ENCODE measurements around the gene PITPNM2. TPM values are rescaled to one million over a fixed set of nuclear protein-coding genes. Genes with fewer than 3 reads are reported as not detected.
"Not testable (repeated sequence)": the region's sequence is repeated elsewhere in the genome, so short reads cannot be mapped to it uniquely, and the experiment has no call there.

PITPNM2 gene
- total RNA-seq, 4 donors from 2014 or later, result 10.4 to 24.4 (median 13.3) TPM

- intact Hi-C loops (cut with DNase I), result no loop called here
- DNase-seq (ENCODE audit: extremely low spot score), result no peak
- 61% methylated on average over 6 of the region's 9 CpGs for WGBS
Measured at GRCh38 chr12:123106640-123107359, 44.1 kb downstream of the PITPNM2 start.

GRCh38 chr12:123105211-123105826 lies 45.6 kb downstream of the PITPNM2 start:
- Histone ChIP-seq H3K4me3 (no peak overlapping the region), H3K36me3 (peaks cover 6 to 34% (median 15%) of the 10 kb centered on the region in 4 donors), H3K9me3 (no peaks in the 10 kb centered on the region), H3K27me3 (no peaks in the 10 kb centered on the region), H3K4me1 (peaks cover 41 to 63% (median 56%) of the 10 kb centered on the region in 4 donors), H3K27ac (replicated peaks in 1 of 4) (peak overlapping the region; percentile 28 to 63 (median 34))
- no peak for DNase-seq (ENCODE audit: extremely low spot score)
- 79% methylated on average over 14 of the region's 14 CpGs for WGBS
- peak; percentile 53 to 62 for TF ChIP-seq POLR2AphosphoS5 (IDR thresholded peaks at IDR 0.05)
- peak; percentile 30 for TF ChIP-seq EP300 (IDR thresholded peaks at IDR 0.05)
- no peak for TF ChIP-seq POLR2A (IDR thresholded peaks at IDR 0.05; ENCODE audit: low read depth)
- no peak for TF ChIP-seq CTCF (IDR thresholded peaks at IDR 0.05)
- intact Hi-C loops (cut with DNase I), result no loop called here

More at GRCh38 chr12:123106640-123107359, 44.1 kb downstream of the PITPNM2 start:
- Histone ChIP-seq H3K4me1 (peaks cover 45 to 64% (median 61%) of the 10 kb centered on the region in 4 donors), H3K27ac (replicated peaks in 1 of 4) (peak overlapping the region; percentile 1 to 63 (median 34)), H3K36me3 (peaks cover 6 to 34% (median 15%) of the 10 kb centered on the region in 4 donors), H3K27me3 (no peaks in the 10 kb centered on the region), H3K4me3 (no peak overlapping the region), H3K9me3 (no peaks in the 10 kb centered on the region)
- TF ChIP-seq EP300 (IDR thresholded peaks at IDR 0.05), result no peak
- TF ChIP-seq POLR2AphosphoS5 (IDR thresholded peaks at IDR 0.05), result no peak
- TF ChIP-seq POLR2A (IDR thresholded peaks at IDR 0.05; ENCODE audit: low read depth), result no peak
- no peak for TF ChIP-seq CTCF (IDR thresholded peaks at IDR 0.05)

GRCh38 chr12:123104809-123105208 lies 46.1 kb downstream of the PITPNM2 start:
- DNase-seq (ENCODE audit: extremely low spot score), result no peak
- TF ChIP-seq EP300 (IDR thresholded peaks at IDR 0.05) (no peak), CTCF (IDR thresholded peaks at IDR 0.05) (no peak), POLR2A (IDR thresholded peaks at IDR 0.05; ENCODE audit: low read depth) (no peak), POLR2AphosphoS5 (IDR thresholded peaks at IDR 0.05) (no peak)
- H3K36me3 ChIP-seq, result peaks cover 6 to 29% (median 12%) of the 10 kb centered on the region in 4 donors
- WGBS, result 90% methylated on average over 4 of the region's 4 CpGs
- H3K9me3 ChIP-seq, result no peaks in the 10 kb centered on the region
- H3K27ac ChIP-seq (replicated peaks in 1 of 4), result peak overlapping the region; percentile 24 to 42 (median 30)
- H3K4me3 ChIP-seq, result no peak overlapping the region
- H3K4me1 ChIP-seq, result peaks cover 41 to 68% (median 57%) of the 10 kb centered on the region in 4 donors
- intact Hi-C loops (cut with DNase I), result no loop called here
- no peaks in the 10 kb centered on the region for H3K27me3 ChIP-seq

- H3K36me3 ChIP-seq, result peaks cover 6 to 23% (median 9%) of the 10 kb centered on the region in 4 donors
- H3K9me3 ChIP-seq; H3K27me3 ChIP-seq; intact Hi-C loops (cut with DNase I); H3K4me3 ChIP-seq; H3K27ac ChIP-seq (replicated peaks in 1 of 4); DNase-seq (ENCODE audit: extremely low spot score): not testable (repeated sequence)
- peaks cover 35 to 68% (median 57%) of the 10 kb centered on the region in 4 donors for H3K4me1 ChIP-seq
- WGBS, result 95% methylated on average over 11 of the region's 12 CpGs
Measured at GRCh38 chr12:123104094-123104493, 46.8 kb downstream of the PITPNM2 start.

GRCh38 chr12:123102781-123103503 lies 47.9 kb downstream of the PITPNM2 start:
- 80% methylated on average over 2 of the region's 5 CpGs for WGBS
- Histone ChIP-seq H3K27ac (replicated peaks in 1 of 4) (no peak overlapping the region), H3K36me3 (peaks cover 0 to 14% (median 5%) of the 10 kb centered on the region in 4 donors), H3K9me3 (no peaks in the 10 kb centered on the region), H3K27me3 (no peaks in the 10 kb centered on the region), H3K4me1 (peaks cover 28 to 68% (median 56%) of the 10 kb centered on the region in 4 donors), H3K4me3 (no peak overlapping the region)
- no peak for TF ChIP-seq POLR2AphosphoS5 (IDR thresholded peaks at IDR 0.05)
- no peak for TF ChIP-seq EP300 (IDR thresholded peaks at IDR 0.05)
- no peak for TF ChIP-seq CTCF (IDR thresholded peaks at IDR 0.05)
- no peak for TF ChIP-seq POLR2A (IDR thresholded peaks at IDR 0.05; ENCODE audit: low read depth)
- no peak for DNase-seq (ENCODE audit: extremely low spot score)
- intact Hi-C loops (cut with DNase I), result no loop called here

Data from esophagus muscularis mucosa (tissue), 4 donors.